ENCODE results near the gene ASB3. TPM values are rescaled to one million over a fixed set of nuclear protein-coding genes. Genes with fewer than 3 reads are reported as not detected.

The ASB3 gene
- total RNA-seq, 1 donor from 2014 or later, result 17.3 TPM

DNA sequence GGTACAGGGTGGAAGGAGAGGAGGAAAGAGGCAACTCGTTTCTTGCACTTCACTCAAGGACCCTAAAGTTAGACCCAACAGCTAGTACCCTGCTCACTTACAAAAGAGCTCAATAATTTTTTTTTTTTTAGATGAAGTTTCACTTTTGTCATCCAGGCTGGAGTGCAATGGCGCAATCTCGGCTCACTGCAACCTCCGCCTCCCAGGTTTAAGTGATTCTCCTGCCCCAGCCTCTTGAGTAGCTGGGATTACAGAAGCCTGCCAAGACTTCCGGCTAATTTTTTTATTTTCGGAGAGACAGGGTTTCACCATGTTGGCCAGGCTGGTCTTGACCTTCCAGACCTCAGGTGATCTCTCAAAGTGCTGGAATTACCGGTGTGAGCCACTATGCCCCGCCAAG lies 4.1 kb downstream of the ASB3 start:
- DNase-seq (ENCODE audit: low read depth), result no peak
- TF ChIP-seq, protein P1, sequence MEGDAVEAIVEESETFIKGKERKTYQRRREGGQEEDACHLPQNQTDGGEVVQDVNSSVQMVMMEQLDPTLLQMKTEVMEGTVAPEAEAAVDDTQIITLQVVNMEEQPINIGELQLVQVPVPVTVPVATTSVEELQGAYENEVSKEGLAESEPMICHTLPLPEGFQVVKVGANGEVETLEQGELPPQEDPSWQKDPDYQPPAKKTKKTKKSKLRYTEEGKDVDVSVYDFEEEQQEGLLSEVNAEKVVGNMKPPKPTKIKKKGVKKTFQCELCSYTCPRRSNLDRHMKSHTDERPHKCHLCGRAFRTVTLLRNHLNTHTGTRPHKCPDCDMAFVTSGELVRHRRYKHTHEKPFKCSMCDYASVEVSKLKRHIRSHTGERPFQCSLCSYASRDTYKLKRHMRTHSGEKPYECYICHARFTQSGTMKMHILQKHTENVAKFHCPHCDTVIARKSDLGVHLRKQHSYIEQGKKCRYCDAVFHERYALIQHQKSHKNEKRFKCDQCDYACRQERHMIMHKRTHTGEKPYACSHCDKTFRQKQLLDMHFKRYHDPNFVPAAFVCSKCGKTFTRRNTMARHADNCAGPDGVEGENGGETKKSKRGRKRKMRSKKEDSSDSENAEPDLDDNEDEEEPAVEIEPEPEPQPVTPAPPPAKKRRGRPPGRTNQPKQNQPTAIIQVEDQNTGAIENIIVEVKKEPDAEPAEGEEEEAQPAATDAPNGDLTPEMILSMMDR (IDR thresholded peaks at IDR 0.05; ENCODE audit: insufficient read depth, low read length, poor library complexity, severe bottlenecking), result no peak
- H3K4me3 ChIP-seq (ENCODE audit: low read depth, low read length), result no peak overlapping the region
- H3K27me3 ChIP-seq (ENCODE audit: control insufficient read depth, insufficient read depth, low read length), result no peaks in the 10 kb centered on the region
- no peaks in the 10 kb centered on the region for H3K36me3 ChIP-seq (ENCODE audit: control insufficient read depth, insufficient read depth, low read length)

DNA sequence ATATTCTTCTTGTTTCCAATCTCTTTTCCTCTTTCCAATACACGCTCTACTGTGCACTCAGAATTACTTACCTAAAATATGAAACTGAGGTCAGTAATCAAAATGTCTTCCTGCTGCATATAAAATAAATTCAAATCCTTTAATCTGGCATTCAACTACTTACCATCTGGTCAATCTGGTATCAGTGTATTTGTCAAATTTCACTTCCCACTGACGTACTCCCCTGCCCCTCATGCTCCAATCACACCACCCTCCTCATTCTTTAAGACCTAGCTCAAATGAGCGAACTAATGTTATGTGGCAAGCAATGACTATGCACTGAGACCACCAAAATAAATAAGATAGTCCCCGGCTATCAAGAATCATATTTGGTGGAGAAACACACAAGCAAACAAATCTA lies 6.7 kb downstream of the ASB3 start:
- TF ChIP-seq, protein P1 (IDR thresholded peaks at IDR 0.05; ENCODE audit: insufficient read depth, low read length, poor library complexity, severe bottlenecking), result no peak
- H3K36me3 ChIP-seq (ENCODE audit: control insufficient read depth, insufficient read depth, low read length), result no peaks in the 10 kb centered on the region
- H3K27me3 ChIP-seq (ENCODE audit: control insufficient read depth, insufficient read depth, low read length), result no peaks in the 10 kb centered on the region
- DNase-seq (ENCODE audit: low read depth), result no peak
- H3K4me3 ChIP-seq (ENCODE audit: low read depth, low read length), result no peak overlapping the region

DNA sequence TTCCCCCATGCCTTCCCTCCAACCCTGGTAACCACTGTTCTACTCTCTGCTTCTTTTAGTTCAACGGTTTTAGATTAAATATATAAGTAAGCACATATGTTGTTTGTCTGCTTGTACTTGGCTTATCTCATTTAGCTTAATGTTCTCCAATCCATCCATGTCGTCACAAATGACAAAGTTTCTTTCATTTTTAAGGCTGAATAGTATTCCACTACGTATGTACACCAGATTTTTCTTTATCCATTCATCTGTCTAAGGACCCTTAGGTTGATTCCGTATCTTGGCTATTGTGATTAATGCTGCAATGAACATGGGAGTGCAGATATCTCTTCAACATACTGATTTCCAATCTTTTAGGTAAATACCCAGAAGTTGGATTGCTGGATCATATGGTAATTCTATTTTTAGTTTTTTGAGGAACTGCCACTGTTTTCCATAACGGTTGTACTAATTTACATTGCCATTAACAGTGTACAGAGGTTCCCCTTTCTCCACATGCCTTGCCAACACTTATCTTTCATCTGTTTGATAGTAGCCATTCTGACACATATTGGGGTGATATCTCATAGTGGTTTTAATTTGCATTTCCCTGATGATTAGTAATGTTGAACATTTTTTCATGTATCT lies 8.1 kb downstream of the ASB3 start:
- Histone ChIP-seq H3K27me3 (ENCODE audit: control insufficient read depth, insufficient read depth, low read length) (no peaks in the 10 kb centered on the region), H3K36me3 (ENCODE audit: control insufficient read depth, insufficient read depth, low read length) (no peaks in the 10 kb centered on the region), H3K4me3 (ENCODE audit: low read depth, low read length) (no peak overlapping the region)
- TF ChIP-seq, protein P1 (IDR thresholded peaks at IDR 0.05; ENCODE audit: insufficient read depth, low read length, poor library complexity, severe bottlenecking), result no peak
- DNase-seq (ENCODE audit: low read depth), result no peak

DNA sequence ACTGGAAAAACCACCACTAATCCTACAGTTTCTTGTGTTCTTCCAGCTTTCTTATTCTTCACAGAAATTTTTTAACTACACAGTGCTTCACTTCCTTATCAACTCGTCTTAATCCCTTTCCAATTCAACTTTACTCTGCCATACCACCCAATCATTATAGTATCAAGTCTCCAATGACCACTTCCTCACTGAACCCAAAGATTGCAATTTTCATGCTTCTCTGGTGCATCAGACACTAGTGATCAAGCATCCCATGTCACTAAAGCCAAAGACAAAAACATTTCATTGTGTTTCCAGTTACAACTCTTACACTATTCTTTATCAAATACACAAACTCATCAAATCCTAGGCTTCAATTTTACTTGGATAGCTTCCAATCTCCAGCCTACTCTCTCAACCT lies 9.6 kb downstream of the ASB3 start:
- H3K4me3 ChIP-seq (ENCODE audit: low read depth, low read length), result no peak overlapping the region
- no peaks in the 10 kb centered on the region for H3K36me3 ChIP-seq (ENCODE audit: control insufficient read depth, insufficient read depth, low read length)
- H3K27me3 ChIP-seq (ENCODE audit: control insufficient read depth, insufficient read depth, low read length), result no peaks in the 10 kb centered on the region
- no peak for DNase-seq (ENCODE audit: low read depth)
- TF ChIP-seq, protein P1 (IDR thresholded peaks at IDR 0.05; ENCODE audit: insufficient read depth, low read length, poor library complexity, severe bottlenecking), result no peak

DNA sequence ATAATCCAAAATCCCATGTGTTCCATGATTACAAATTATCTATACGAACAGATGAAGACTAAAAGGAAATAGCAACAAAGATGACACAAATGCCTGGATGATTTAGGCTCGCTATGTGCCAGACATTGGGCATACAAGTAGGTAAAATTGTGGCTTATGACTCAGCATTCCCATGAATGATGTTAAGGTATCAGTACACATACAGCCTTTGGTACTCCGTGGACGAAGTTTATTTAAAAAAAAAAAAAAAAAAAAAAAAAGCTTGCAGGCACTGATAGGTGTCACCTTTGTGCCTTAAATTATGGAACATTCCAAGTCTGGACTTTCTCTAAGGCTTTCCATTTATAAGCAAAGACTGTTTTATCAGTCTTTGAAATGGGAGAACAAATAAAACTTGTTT lies 16.5 kb downstream of the ASB3 start:
- no peaks in the 10 kb centered on the region for H3K36me3 ChIP-seq (ENCODE audit: control insufficient read depth, insufficient read depth, low read length)

More for the DNA sequence above, 16.5 kb downstream of the ASB3 start:
- DNase-seq (ENCODE audit: low read depth), result no peak
- Histone ChIP-seq H3K27me3 (ENCODE audit: control insufficient read depth, insufficient read depth, low read length) (no peaks in the 10 kb centered on the region), H3K4me3 (ENCODE audit: low read depth, low read length) (no peak overlapping the region)
- TF ChIP-seq, protein P1 (IDR thresholded peaks at IDR 0.05; ENCODE audit: insufficient read depth, low read length, poor library complexity, severe bottlenecking), result no peak

All from kidney epithelial cell (primary cell).